Measurements from ENCODE around the gene SRGAP2B. TPM values are rescaled to one million over a fixed set of nuclear protein-coding genes. Genes with fewer than 3 reads are reported as not detected.
"Not testable (repeated sequence)": the region's sequence is repeated elsewhere in the genome, so short reads cannot be mapped to it uniquely, and the experiment has no call there.

SRGAP2B gene
- total RNA-seq, 1 donor: 4.6 TPM

- DNase-seq (ENCODE audit: low read depth in 2 of 3, low spot score in 2 of 3): not testable (repeated sequence)
Measured at GRCh38 chr1:144961604-144962583, 133.2 kb downstream of the SRGAP2B start.

- DNase-seq (ENCODE audit: low read depth in 2 of 3, low spot score in 2 of 3): not testable (repeated sequence)
Measured at GRCh38 chr1:144960929-144961488, 134.1 kb downstream of the SRGAP2B start.

- DNase-seq (ENCODE audit: low read depth in 2 of 3, low spot score in 2 of 3): not testable (repeated sequence)
Measured at GRCh38 chr1:144948390-144948789, 146.7 kb downstream of the SRGAP2B start.

- DNase-seq (ENCODE audit: low read depth in 2 of 3, low spot score in 2 of 3): not testable (repeated sequence)
Measured at GRCh38 chr1:144947495-144947894, 147.6 kb downstream of the SRGAP2B start.

GRCh38 chr1:144946525-144947480 lies 148.3 kb downstream of the SRGAP2B start:
- DNase-seq (ENCODE audit: low read depth in 2 of 3, low spot score in 2 of 3): not testable (repeated sequence)

- not testable (repeated sequence) for DNase-seq (ENCODE audit: low read depth in 2 of 3, low spot score in 2 of 3)
Measured at GRCh38 chr1:144941710-144942109, 153.4 kb downstream of the SRGAP2B start.

GRCh38 chr1:144940054-144940453 lies 155.1 kb downstream of the SRGAP2B start:
- not testable (repeated sequence) for DNase-seq (ENCODE audit: low read depth in 2 of 3, low spot score in 2 of 3)

- not testable (repeated sequence) for DNase-seq (ENCODE audit: low read depth in 2 of 3, low spot score in 2 of 3)
Measured at GRCh38 chr1:144938627-144939026, 156.5 kb downstream of the SRGAP2B start.

GRCh38 chr1:144936186-144936732 lies 158.9 kb downstream of the SRGAP2B start:
- DNase-seq (ENCODE audit: low read depth in 2 of 3, low spot score in 2 of 3): not testable (repeated sequence)

- DNase-seq (ENCODE audit: low read depth in 2 of 3, low spot score in 2 of 3): not testable (repeated sequence)
Measured at GRCh38 chr1:144935310-144935709, 159.8 kb downstream of the SRGAP2B start.

- not testable (repeated sequence) for DNase-seq (ENCODE audit: low read depth in 2 of 3, low spot score in 2 of 3)
Measured at GRCh38 chr1:144933014-144933413, 162.1 kb downstream of the SRGAP2B start.

GRCh38 chr1:144932153-144932552 lies 163.0 kb downstream of the SRGAP2B start:
- not testable (repeated sequence) for DNase-seq (ENCODE audit: low read depth in 2 of 3, low spot score in 2 of 3)

- not testable (repeated sequence) for DNase-seq (ENCODE audit: low read depth in 2 of 3, low spot score in 2 of 3)
Measured at GRCh38 chr1:144931553-144931952, 163.6 kb downstream of the SRGAP2B start.

GRCh38 chr1:144930085-144930777 lies 164.9 kb downstream of the SRGAP2B start:
- DNase-seq (ENCODE audit: low read depth in 2 of 3, low spot score in 2 of 3): not testable (repeated sequence)

GRCh38 chr1:144927292-144927691 lies 167.8 kb downstream of the SRGAP2B start:
- DNase-seq (ENCODE audit: low read depth in 2 of 3, low spot score in 2 of 3): peak in 1 of 3 donors; percentile 0

GRCh38 chr1:144923640-144924039 lies 171.5 kb downstream of the SRGAP2B start:
- not testable (repeated sequence) for DNase-seq (ENCODE audit: low read depth in 2 of 3, low spot score in 2 of 3)

GRCh38 chr1:144922785-144923184 lies 172.3 kb downstream of the SRGAP2B start:
- DNase-seq (ENCODE audit: low read depth in 2 of 3, low spot score in 2 of 3): not testable (repeated sequence)

- DNase-seq (ENCODE audit: low read depth in 2 of 3, low spot score in 2 of 3): not testable (repeated sequence)
Measured at GRCh38 chr1:144919106-144919505, 176.0 kb downstream of the SRGAP2B start.

- not testable (repeated sequence) for DNase-seq (ENCODE audit: low read depth in 2 of 3, low spot score in 2 of 3)
Measured at GRCh38 chr1:144918027-144918603, 177.0 kb downstream of the SRGAP2B start.
